K562 (cell line): ENCODE data around the gene MAPK8IP1. TPM values are rescaled to one million over a fixed set of nuclear protein-coding genes. Genes with fewer than 3 reads are reported as not detected.

Source experiments
- CHD4 ChIP-seq: fragments of 200-600 bp; sonication (generic); IDR thresholded peaks from 3 replicates; pipeline ENCODE4 v1.6.1; 2012; ENCODE audit warnings: low read depth, mild to moderate bottlenecking, mixed read lengths, low read length, inconsistent platforms; ENCODE audit not compliant: insufficient read depth, insufficient replicate concordance, poor library complexity, severe bottlenecking
- EHMT2 ChIP-seq: fragments of 450-650 bp; IDR thresholded peaks from 2 replicates; pipeline ENCODE4 v1.6.1; 2018; ENCODE audit warnings: antibody characterized with exemption
- ETV5 ChIP-seq: sonication (generic); formaldehyde crosslinking; IDR thresholded peaks from 2 replicates; pipeline ENCODE4 v1.4.0; 2020; ENCODE audit warnings: low read depth, mild to moderate bottlenecking, missing genetic modification reagents
- FOXK1 ChIP-seq: sonication (generic); formaldehyde crosslinking; IDR thresholded peaks from 2 replicates; pipeline ENCODE4 v1.8.0; 2022; ENCODE audit warnings: missing genetic modification reagents, mild to moderate bottlenecking, borderline replicate concordance
- MECOM ChIP-seq: fragments of 250-450 bp; sonication (Bioruptor Pico); IDR thresholded peaks from 2 replicates; pipeline ENCODE4 v1.8.0; 2022; ENCODE audit warnings: inconsistent platforms
- PHB2 ChIP-seq: fragments of 450-650 bp; IDR thresholded peaks from 2 replicates; pipeline ENCODE4 v1.6.1; 2017; ENCODE audit warnings: low read depth
- SIRT6 ChIP-seq: IDR thresholded peaks from one replicate; pipeline ENCODE4 v1.6.1; 2012; ENCODE audit warnings: low read depth, mild to moderate bottlenecking, control low read depth, inconsistent platforms, low read length, moderate library complexity
- ZBTB34 ChIP-seq: fragments of 250-450 bp; sonication (Bioruptor Pico); IDR thresholded peaks from 2 replicates; pipeline ENCODE4 v1.8.0; 2021; ENCODE audit warnings: mild to moderate bottlenecking, moderate library complexity
- ZC3H11A ChIP-seq: IDR thresholded peaks from 2 replicates; pipeline ENCODE4 v1.6.1; 2012; ENCODE audit warnings: low read depth, low read length, improper control_type of control experiment
- ZNF174 ChIP-seq: fragments of 250-450 bp; sonication (Bioruptor Pico); IDR thresholded peaks from 2 replicates; pipeline ENCODE4 v1.4.0; 2020; ENCODE audit warnings: mild to moderate bottlenecking
- ZNF449 ChIP-seq: fragments of 250-450 bp; sonication (Bioruptor Pico); IDR thresholded peaks from 2 replicates; pipeline ENCODE4 v1.8.0; 2022; ENCODE audit warnings: moderate library complexity, mild to moderate bottlenecking, inconsistent platforms
- polyA plus RNA-seq, 8 experiments: library from polyadenylated mRNA; depleted of rRNA in 4 of 8; stranded (reverse) in 5 of 8; unstranded in 3 of 8; fragments of >200 nt; fragmentation: Nextera tagmentation in 2 of 8; fragmentation: Illumina TruSeq in 1 of 8; extraction: Ambion mirVana in 2 of 8; extraction: Trizol in 1 of 8; gene quantifications; 2 replicates each; pipeline versions ENCODE4 v1.2.1 to v1.2.3, GENCODE V29; 2011 to 2014; ENCODE audit warnings: inconsistent platforms in 1 of 8, missing spikeins in 1 of 8
- total RNA-seq, 7 experiments: library from RNA; depleted of rRNA in 6 of 7; stranded (reverse); fragments of >200 nt in 6 of 7; fragmentation: Illumina TruSeq in 2 of 7; extraction: Trizol in 2 of 7; gene quantifications; 2 replicates each; pipeline versions ENCODE4 v1.2.1 to v1.2.3, GENCODE V29; 2011 to 2021; ENCODE audit warnings: low replicate concordance in 1 of 7
- TF ChIP-seq, protein P1 (sequence below), 2 experiments: fragments of 450-650 bp in 1 of 2; sonication (generic) in 1 of 2; formaldehyde crosslinking in 1 of 2; IDR thresholded peaks; 2 replicates each; pipeline versions ENCODE4 v1.7.1 to v1.9.0; 2016 to 2022; ENCODE audit warnings: inconsistent platforms in 1 of 2, mild to moderate bottlenecking in 1 of 2, missing genetic modification reagents in 1 of 2
- TF ChIP-seq, protein P2 (sequence below): IDR thresholded peaks from 2 replicates; pipeline ENCODE4 v1.6.1; 2012; ENCODE audit warnings: low read depth, low read length, improper control_type of control experiment, borderline replicate concordance

MAPK8IP1 gene
- total and polyA plus RNA-seq, 9 of the 15 experiments (the other 6 are each of a cell fraction or from before 2014, with no cell fraction given) = 0.13 to 6.9 (median 2.5) TPM

DNA sequence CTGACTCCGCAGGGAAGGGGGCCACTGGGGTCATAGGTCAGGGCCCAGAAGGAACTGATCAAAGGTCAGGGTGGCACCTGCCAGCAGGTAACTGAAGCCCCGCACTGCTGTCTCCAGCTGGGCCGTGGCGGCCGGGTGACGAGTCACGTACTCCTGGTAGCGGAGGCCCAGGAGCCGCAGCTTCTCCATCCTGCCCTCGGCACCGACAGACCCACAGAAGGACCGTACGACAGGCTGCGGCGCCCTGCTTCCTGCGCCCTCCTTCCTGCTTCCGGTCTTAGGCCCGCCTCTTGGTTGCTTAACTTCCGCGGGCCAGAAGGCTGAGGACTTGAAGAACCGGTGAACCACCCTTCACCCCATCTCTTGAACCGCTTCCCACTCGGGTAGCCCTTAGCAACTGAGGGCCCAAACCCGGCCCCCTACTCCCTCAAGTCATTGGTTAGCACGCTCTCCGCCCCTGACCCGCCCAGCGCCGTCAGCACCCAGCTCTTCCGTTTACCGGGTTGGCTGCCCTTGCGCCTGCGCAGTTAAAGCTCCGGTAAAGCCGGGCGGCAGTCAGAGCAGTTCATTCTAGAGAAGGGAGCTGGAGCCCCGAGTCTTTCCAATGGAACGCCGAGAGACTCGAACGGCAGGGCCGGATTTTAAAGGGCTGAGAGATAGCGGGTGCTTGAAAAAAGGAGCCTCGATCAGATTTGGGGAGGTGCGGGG, 32.3 kb downstream of the MAPK8IP1 start, which contains the start of gene PEX16 (continued):
- TF ChIP-seq, protein P1, sequence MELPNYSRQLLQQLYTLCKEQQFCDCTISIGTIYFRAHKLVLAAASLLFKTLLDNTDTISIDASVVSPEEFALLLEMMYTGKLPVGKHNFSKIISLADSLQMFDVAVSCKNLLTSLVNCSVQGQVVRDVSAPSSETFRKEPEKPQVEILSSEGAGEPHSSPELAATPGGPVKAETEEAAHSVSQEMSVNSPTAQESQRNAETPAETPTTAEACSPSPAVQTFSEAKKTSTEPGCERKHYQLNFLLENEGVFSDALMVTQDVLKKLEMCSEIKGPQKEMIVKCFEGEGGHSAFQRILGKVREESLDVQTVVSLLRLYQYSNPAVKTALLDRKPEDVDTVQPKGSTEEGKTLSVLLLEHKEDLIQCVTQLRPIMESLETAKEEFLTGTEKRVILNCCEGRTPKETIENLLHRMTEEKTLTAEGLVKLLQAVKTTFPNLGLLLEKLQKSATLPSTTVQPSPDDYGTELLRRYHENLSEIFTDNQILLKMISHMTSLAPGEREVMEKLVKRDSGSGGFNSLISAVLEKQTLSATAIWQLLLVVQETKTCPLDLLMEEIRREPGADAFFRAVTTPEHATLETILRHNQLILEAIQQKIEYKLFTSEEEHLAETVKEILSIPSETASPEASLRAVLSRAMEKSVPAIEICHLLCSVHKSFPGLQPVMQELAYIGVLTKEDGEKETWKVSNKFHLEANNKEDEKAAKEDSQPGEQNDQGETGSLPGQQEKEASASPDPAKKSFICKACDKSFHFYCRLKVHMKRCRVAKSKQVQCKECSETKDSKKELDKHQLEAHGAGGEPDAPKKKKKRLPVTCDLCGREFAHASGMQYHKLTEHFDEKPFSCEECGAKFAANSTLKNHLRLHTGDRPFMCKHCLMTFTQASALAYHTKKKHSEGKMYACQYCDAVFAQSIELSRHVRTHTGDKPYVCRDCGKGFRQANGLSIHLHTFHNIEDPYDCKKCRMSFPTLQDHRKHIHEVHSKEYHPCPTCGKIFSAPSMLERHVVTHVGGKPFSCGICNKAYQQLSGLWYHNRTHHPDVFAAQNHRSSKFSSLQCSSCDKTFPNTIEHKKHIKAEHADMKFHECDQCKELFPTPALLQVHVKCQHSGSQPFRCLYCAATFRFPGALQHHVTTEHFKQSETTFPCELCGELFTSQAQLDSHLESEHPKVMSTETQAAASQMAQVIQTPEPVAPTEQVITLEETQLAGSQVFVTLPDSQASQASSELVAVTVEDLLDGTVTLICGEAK (IDR thresholded peaks at IDR 0.05) = peak; percentile 97
- TF ChIP-seq, protein P1 (CRISPR knock-in tag; IDR thresholded peaks at IDR 0.05) = no peak
- no peak for TF ChIP-seq EHMT2
- TF ChIP-seq ZC3H11A = no peak
- TF ChIP-seq, protein P2, sequence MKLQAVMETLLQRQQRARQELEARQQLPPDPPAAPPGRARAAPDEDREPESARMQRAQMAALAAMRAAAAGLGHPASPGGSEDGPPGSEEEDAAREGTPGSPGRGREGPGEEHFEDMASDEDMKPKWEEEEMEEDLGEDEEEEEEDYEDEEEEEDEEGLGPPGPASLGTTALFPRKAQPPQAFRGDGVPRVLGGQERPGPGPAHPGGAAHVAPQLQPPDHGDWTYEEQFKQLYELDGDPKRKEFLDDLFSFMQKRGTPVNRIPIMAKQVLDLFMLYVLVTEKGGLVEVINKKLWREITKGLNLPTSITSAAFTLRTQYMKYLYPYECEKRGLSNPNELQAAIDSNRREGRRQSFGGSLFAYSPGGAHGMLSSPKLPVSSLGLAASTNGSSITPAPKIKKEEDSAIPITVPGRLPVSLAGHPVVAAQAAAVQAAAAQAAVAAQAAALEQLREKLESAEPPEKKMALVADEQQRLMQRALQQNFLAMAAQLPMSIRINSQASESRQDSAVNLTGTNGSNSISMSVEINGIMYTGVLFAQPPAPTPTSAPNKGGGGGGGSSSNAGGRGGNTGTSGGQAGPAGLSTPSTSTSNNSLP = no peak
- TF ChIP-seq PHB2 = no peak
- TF ChIP-seq FOXK1 (CRISPR knock-in tag) = no peak
- TF ChIP-seq SIRT6 = no peak
- TF ChIP-seq CHD4 = no peak
- no peak for TF ChIP-seq ZNF449 (CRISPR knock-in tag)
- TF ChIP-seq ZNF174 = no peak
- TF ChIP-seq ZBTB34 (CRISPR knock-in tag) = no peak
- no peak for TF ChIP-seq MECOM
- peak; percentile 75 for TF ChIP-seq ETV5 (CRISPR knock-in tag)
